K562 (cell line): ENCODE results near the gene KCNQ5. TPM values are rescaled to one million over a fixed set of nuclear protein-coding genes. Genes with fewer than 3 reads are reported as not detected.

Experiments
- MTA3 ChIP-seq: fragments of 450-650 bp; formaldehyde crosslinking; IDR thresholded peaks from 2 replicates; pipeline ENCODE4 v1.6.1; 2017; ENCODE audit warnings: mild to moderate bottlenecking, borderline replicate concordance
- ZNF134 ChIP-seq: fragments of 250-450 bp; sonication (Bioruptor Pico); conservative IDR thresholded peaks from 2 replicates; pipeline ENCODE4 v1.4.0; 2020
- ZNF644 ChIP-seq: fragments of 200-800 bp; sonication (Bioruptor generic); IDR thresholded peaks from 2 replicates; pipeline ENCODE4 v1.6.1; 2016; ENCODE audit warnings: low read depth, missing genetic modification characterization, missing compliant biosample characterization
- polyA plus RNA-seq, 8 experiments: library from polyadenylated mRNA; depleted of rRNA in 4 of 8; stranded (reverse) in 5 of 8; unstranded in 3 of 8; fragments of >200 nt; fragmentation: Nextera tagmentation in 2 of 8; fragmentation: Illumina TruSeq in 1 of 8; extraction: Ambion mirVana in 2 of 8; extraction: Trizol in 1 of 8; gene quantifications; 2 replicates each; pipeline versions ENCODE4 v1.2.1 to v1.2.3, GENCODE V29; 2011 to 2014; ENCODE audit warnings: inconsistent platforms in 1 of 8, missing spikeins in 1 of 8
- total RNA-seq, 7 experiments: library from RNA; depleted of rRNA in 6 of 7; stranded (reverse); fragments of >200 nt in 6 of 7; fragmentation: Illumina TruSeq in 2 of 7; extraction: Trizol in 2 of 7; gene quantifications; 2 replicates each; pipeline versions ENCODE4 v1.2.1 to v1.2.3, GENCODE V29; 2011 to 2021; ENCODE audit warnings: low replicate concordance in 1 of 7
- TF ChIP-seq, protein P1 (sequence below): fragments of 450-650 bp; IDR thresholded peaks from 2 replicates; pipeline ENCODE4 v1.6.1; 2018; ENCODE audit not compliant: partially characterized antibody
- TF ChIP-seq, protein P2 (sequence below): fragments of 450-650 bp; conservative IDR thresholded peaks from 2 replicates; pipeline ENCODE4 v1.6.1; 2016; ENCODE audit warnings: missing genetic modification characterization, low read depth, mild to moderate bottlenecking, missing compliant biosample characterization, moderate library complexity
- TF ChIP-seq, protein P3 (sequence below): fragments of 150-350 bp; IDR thresholded peaks from 2 replicates; pipeline ENCODE4 v1.6.1; 2014; ENCODE audit warnings: low read depth, mild to moderate bottlenecking, low read length, borderline replicate concordance

The KCNQ5 gene
- total and polyA plus RNA-seq, 9 of the 15 experiments (the other 6 are each of a cell fraction or from before 2014, with no cell fraction given): 0.31 to 5.9 (median 2.6) TPM

DNA sequence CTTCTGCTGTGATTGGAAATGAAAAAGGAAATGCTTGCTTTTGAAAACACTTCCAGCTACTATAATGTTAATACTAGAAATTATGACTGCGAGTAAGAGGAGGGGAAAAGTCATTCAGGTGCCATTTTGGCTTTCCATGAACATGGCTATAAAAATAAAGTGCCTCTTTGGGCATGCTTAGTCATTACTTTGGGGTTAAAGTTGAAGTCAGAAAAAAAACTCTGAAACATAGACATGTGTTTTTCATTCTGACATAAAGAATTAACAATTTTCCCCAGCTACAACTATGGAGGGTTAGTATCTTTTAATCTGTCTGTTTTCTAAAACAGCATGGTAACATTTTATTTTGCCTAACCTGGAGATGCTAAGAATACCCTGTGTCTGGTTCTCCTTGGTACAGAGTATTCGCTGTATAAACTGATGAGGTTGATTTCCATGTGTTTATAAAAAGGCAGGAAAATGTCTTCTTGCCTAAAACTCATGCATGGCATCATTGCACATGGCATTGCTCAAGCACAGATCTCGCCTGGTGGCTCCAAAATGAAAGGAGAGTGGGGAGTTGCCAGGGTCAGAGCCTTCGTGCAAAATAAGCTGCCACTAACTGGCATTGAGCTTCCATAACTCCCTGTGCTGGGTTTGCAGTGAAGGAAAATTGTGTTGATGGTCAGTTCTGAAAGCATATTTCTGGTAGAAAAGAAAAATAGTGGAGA lies 188.9 kb downstream of the KCNQ5 start (continued):
- TF ChIP-seq, protein P1, sequence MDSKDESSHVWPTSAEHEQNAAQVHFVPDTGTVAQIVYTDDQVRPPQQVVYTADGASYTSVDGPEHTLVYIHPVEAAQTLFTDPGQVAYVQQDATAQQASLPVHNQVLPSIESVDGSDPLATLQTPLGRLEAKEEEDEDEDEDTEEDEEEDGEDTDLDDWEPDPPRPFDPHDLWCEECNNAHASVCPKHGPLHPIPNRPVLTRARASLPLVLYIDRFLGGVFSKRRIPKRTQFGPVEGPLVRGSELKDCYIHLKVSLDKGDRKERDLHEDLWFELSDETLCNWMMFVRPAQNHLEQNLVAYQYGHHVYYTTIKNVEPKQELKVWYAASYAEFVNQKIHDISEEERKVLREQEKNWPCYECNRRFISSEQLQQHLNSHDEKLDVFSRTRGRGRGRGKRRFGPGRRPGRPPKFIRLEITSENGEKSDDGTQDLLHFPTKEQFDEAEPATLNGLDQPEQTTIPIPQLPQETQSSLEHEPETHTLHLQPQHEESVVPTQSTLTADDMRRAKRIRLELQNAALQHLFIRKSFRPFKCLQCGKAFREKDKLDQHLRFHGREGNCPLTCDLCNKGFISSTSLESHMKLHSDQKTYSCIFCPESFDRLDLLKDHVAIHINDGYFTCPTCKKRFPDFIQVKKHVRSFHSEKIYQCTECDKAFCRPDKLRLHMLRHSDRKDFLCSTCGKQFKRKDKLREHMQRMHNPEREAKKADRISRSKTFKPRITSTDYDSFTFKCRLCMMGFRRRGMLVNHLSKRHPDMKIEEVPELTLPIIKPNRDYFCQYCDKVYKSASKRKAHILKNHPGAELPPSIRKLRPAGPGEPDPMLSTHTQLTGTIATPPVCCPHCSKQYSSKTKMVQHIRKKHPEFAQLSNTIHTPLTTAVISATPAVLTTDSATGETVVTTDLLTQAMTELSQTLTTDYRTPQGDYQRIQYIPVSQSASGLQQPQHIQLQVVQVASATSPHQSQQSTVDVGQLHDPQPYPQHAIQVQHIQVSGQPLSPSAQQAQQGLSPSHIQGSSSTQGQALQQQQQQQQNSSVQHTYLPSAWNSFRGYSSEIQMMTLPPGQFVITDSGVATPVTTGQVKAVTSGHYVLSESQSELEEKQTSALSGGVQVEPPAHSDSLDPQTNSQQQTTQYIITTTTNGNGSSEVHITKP: no peak
- TF ChIP-seq, protein P2, sequence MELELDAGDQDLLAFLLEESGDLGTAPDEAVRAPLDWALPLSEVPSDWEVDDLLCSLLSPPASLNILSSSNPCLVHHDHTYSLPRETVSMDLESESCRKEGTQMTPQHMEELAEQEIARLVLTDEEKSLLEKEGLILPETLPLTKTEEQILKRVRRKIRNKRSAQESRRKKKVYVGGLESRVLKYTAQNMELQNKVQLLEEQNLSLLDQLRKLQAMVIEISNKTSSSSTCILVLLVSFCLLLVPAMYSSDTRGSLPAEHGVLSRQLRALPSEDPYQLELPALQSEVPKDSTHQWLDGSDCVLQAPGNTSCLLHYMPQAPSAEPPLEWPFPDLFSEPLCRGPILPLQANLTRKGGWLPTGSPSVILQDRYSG (tag): no peak
- no peak for TF ChIP-seq ZNF134 (CRISPR knock-in tag)
- no peak for TF ChIP-seq MTA3
- TF ChIP-seq ZNF644 (tag): no peak
- TF ChIP-seq, protein P3, sequence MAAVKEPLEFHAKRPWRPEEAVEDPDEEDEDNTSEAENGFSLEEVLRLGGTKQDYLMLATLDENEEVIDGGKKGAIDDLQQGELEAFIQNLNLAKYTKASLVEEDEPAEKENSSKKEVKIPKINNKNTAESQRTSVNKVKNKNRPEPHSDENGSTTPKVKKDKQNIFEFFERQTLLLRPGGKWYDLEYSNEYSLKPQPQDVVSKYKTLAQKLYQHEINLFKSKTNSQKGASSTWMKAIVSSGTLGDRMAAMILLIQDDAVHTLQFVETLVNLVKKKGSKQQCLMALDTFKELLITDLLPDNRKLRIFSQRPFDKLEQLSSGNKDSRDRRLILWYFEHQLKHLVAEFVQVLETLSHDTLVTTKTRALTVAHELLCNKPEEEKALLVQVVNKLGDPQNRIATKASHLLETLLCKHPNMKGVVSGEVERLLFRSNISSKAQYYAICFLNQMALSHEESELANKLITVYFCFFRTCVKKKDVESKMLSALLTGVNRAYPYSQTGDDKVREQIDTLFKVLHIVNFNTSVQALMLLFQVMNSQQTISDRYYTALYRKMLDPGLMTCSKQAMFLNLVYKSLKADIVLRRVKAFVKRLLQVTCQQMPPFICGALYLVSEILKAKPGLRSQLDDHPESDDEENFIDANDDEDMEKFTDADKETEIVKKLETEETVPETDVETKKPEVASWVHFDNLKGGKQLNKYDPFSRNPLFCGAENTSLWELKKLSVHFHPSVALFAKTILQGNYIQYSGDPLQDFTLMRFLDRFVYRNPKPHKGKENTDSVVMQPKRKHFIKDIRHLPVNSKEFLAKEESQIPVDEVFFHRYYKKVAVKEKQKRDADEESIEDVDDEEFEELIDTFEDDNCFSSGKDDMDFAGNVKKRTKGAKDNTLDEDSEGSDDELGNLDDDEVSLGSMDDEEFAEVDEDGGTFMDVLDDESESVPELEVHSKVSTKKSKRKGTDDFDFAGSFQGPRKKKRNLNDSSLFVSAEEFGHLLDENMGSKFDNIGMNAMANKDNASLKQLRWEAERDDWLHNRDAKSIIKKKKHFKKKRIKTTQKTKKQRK: no peak
